ENCODE measurements around the gene LDLRAD3. TPM values are rescaled to one million over a fixed set of nuclear protein-coding genes. Genes with fewer than 3 reads are reported as not detected.

LDLRAD3 gene
- total RNA-seq, 1 experiment from 2014 or later: 15.3 TPM

- TF ChIP-seq EZH2phosphoT487 (IDR thresholded peaks at IDR 0.05; ENCODE audit: borderline replicate concordance, low read length) (no peak), CTCF (conservative IDR thresholded peaks at IDR 0.05; ENCODE audit: low read depth, low read length) (no peak), EZH2 (IDR thresholded peaks at IDR 0.05; ENCODE audit: low read length, unreplicated experiment) (no peak)
- no peak for ATAC-seq
- H3K4me2 ChIP-seq (ENCODE audit: low read length): no peak overlapping the region
- H3K4me1 ChIP-seq (ENCODE audit: insufficient read depth, low read length): no peaks in the 10 kb centered on the region
- no peak overlapping the region for H3K27ac ChIP-seq (ENCODE audit: low read length)
- no peaks in the 10 kb centered on the region for H3F3A ChIP-seq (ENCODE audit: low read length, unreplicated experiment)
- intact Hi-C loops (cut with micrococcal nuclease): no loop called here
- no peaks in the 10 kb centered on the region for H3K9me3 ChIP-seq (ENCODE audit: low read length)
- H3K36me3 ChIP-seq (ENCODE audit: low read depth, low read length): peaks cover 17% of the 10 kb centered on the region
- H4K20me1 ChIP-seq (ENCODE audit: low read length): no peaks in the 10 kb centered on the region
- no peak overlapping the region for H3K4me3 ChIP-seq (ENCODE audit: low read length)
- no peaks in the 10 kb centered on the region for H3K9me2 ChIP-seq (replicated peaks; ENCODE audit: low read length)
- no peak overlapping the region for H2AFZ ChIP-seq (ENCODE audit: low read length)
- H3K9ac ChIP-seq (ENCODE audit: low read length): no peak overlapping the region
- no peaks in the 10 kb centered on the region for H3K79me2 ChIP-seq (ENCODE audit: low read length)
- POLR2A ChIA-PET (ENCODE audit: unreplicated experiment): no interaction called here
- no TSS peak for BruUV-seq (replicated peaks)
- no peak for DNase-seq
- CTCF ChIA-PET: no interaction called here
- no peaks in the 10 kb centered on the region for H3K27me3 ChIP-seq (ENCODE audit: low read length)
Observed at GRCh38 chr11:36090356-36091109, 146.7 kb downstream of the LDLRAD3 start.

- ATAC-seq (no peak), DNase-seq (no peak)
- Histone ChIP-seq H2AFZ (ENCODE audit: low read length) (no peak overlapping the region), H3K4me1 (ENCODE audit: insufficient read depth, low read length) (no peaks in the 10 kb centered on the region), H3K79me2 (ENCODE audit: low read length) (no peaks in the 10 kb centered on the region), H3K9me2 (replicated peaks; ENCODE audit: low read length) (no peaks in the 10 kb centered on the region), H3K9ac (ENCODE audit: low read length) (no peak overlapping the region), H3K4me3 (ENCODE audit: low read length) (no peak overlapping the region), H3K9me3 (ENCODE audit: low read length) (no peaks in the 10 kb centered on the region), H3K4me2 (ENCODE audit: low read length) (no peak overlapping the region), H4K20me1 (ENCODE audit: low read length) (no peaks in the 10 kb centered on the region), H3K27me3 (ENCODE audit: low read length) (no peaks in the 10 kb centered on the region), H3K36me3 (ENCODE audit: low read depth, low read length) (peaks cover 17% of the 10 kb centered on the region), H3F3A (ENCODE audit: low read length, unreplicated experiment) (no peaks in the 10 kb centered on the region), H3K27ac (ENCODE audit: low read length) (no peak overlapping the region)
- TF ChIP-seq EZH2 (IDR thresholded peaks at IDR 0.05; ENCODE audit: low read length, unreplicated experiment) (no peak), CTCF (conservative IDR thresholded peaks at IDR 0.05; ENCODE audit: low read depth, low read length) (no peak), EZH2phosphoT487 (IDR thresholded peaks at IDR 0.05; ENCODE audit: borderline replicate concordance, low read length) (no peak)
- POLR2A ChIA-PET (ENCODE audit: unreplicated experiment): no interaction called here
- BruUV-seq (replicated peaks): no TSS peak
- intact Hi-C loops (cut with micrococcal nuclease): no loop called here
- CTCF ChIA-PET: no interaction called here
Observed at GRCh38 chr11:36091256-36091811, 147.5 kb downstream of the LDLRAD3 start.

All from PC-3 (cell line).